K562 (cell line): ENCODE results near the gene SERPINB2. TPM values are rescaled to one million over a fixed set of nuclear protein-coding genes. Genes with fewer than 3 reads are reported as not detected.

Source experiments
- CBX5 ChIP-seq: IDR thresholded peaks from 2 replicates; pipeline ENCODE4 v1.6.1; 2014; ENCODE audit warnings: low read depth, borderline replicate concordance
- COPS2 ChIP-seq: fragments of 450-650 bp; conservative IDR thresholded peaks from 2 replicates; pipeline ENCODE4 v1.6.1; 2016; ENCODE audit warnings: mild to moderate bottlenecking, moderate library complexity
- FOS ChIP-seq: IDR thresholded peaks from 3 replicates; pipeline ENCODE4 v1.6.1; 2011; ENCODE audit not compliant: insufficient read length; ENCODE audit errors: extremely low read depth
- RHOXF2B ChIP-seq: fragments of 250-450 bp; sonication (Bioruptor Pico); conservative IDR thresholded peaks from 2 replicates; pipeline ENCODE4 v1.5.1; 2021
- STAG1 ChIP-seq: sonication (generic); formaldehyde crosslinking; IDR thresholded peaks from 2 replicates; pipeline ENCODE4 v1.5.0; 2020; ENCODE audit warnings: missing genetic modification reagents, borderline replicate concordance
- ZBTB34 ChIP-seq: fragments of 250-450 bp; sonication (Bioruptor Pico); IDR thresholded peaks from 2 replicates; pipeline ENCODE4 v1.8.0; 2021; ENCODE audit warnings: mild to moderate bottlenecking, moderate library complexity
- ZFP36 ChIP-seq: fragments of 150-350 bp; IDR thresholded peaks from 2 replicates; pipeline ENCODE4 v1.6.1; 2018; ENCODE audit warnings: low read length, low read depth; ENCODE audit not compliant: partially characterized antibody
- ZMIZ1 ChIP-seq, 2 experiments: fragments of 150-350 bp in 1 of 2; IDR thresholded peaks; 2 replicates each; pipeline ENCODE4 v1.6.1; 2012 to 2016; ENCODE audit warnings: low read depth in 2 of 2, low read length in 2 of 2, mild to moderate bottlenecking in 1 of 2, moderate library complexity in 1 of 2
- ZNF175 ChIP-seq: fragments of 200-800 bp; sonication (Bioruptor generic); IDR thresholded peaks from 2 replicates; pipeline ENCODE4 v1.6.1; 2016; ENCODE audit warnings: low read depth, mild to moderate bottlenecking, missing genetic modification characterization, missing compliant biosample characterization
- ZNF318 ChIP-seq, 2 experiments: fragments of 450-650 bp; IDR thresholded peaks; 2 replicates each; pipeline ENCODE4 v1.6.1; 2016; ENCODE audit warnings: mild to moderate bottlenecking in 2 of 2, borderline replicate concordance in 1 of 2, low read depth in 1 of 2, moderate library complexity in 1 of 2
- polyA plus RNA-seq, 8 experiments: library from polyadenylated mRNA; depleted of rRNA in 4 of 8; stranded (reverse) in 5 of 8; unstranded in 3 of 8; fragments of >200 nt; fragmentation: Nextera tagmentation in 2 of 8; fragmentation: Illumina TruSeq in 1 of 8; extraction: Ambion mirVana in 2 of 8; extraction: Trizol in 1 of 8; gene quantifications; 2 replicates each; pipeline versions ENCODE4 v1.2.1 to v1.2.3, GENCODE V29; 2011 to 2014; ENCODE audit warnings: inconsistent platforms in 1 of 8, missing spikeins in 1 of 8
- total RNA-seq, 7 experiments: library from RNA; depleted of rRNA in 6 of 7; stranded (reverse); fragments of >200 nt in 6 of 7; fragmentation: Illumina TruSeq in 2 of 7; extraction: Trizol in 2 of 7; gene quantifications; 2 replicates each; pipeline versions ENCODE4 v1.2.1 to v1.2.3, GENCODE V29; 2011 to 2021; ENCODE audit warnings: low replicate concordance in 1 of 7

The SERPINB2 gene
- total and polyA plus RNA-seq, 9 of the 15 experiments (the other 6 are each of a cell fraction or from before 2014, with no cell fraction given): 0.03 to 0.13 (median 0.09) TPM; not detected in 5

- TF ChIP-seq ZNF318 (IDR thresholded peaks at IDR 0.05; ENCODE audit: borderline replicate concordance in 1 of 2, low read depth in 1 of 2) (no peak), STAG1 (CRISPR knock-in tag) (no peak), CBX5 (no peak), ZBTB34 (CRISPR knock-in tag) (no peak), ZFP36 (no peak), RHOXF2B (CRISPR knock-in tag) (no peak), COPS2 (no peak), FOS (no peak), ZMIZ1 (IDR thresholded peaks at IDR 0.05; ENCODE audit: low read depth in 2 of 2, low read length in 2 of 2) (no peak), ZNF175 (no peak)
Observed at GRCh38 chr18:63882333-63883141, 5.0 kb upstream of the SERPINB2 start (continued).
